Measurements from ENCODE around the gene ANKRD6.

GRCh38 chr6:89495961-89496535 lies 63.1 kb downstream of the ANKRD6 start:
- no peak for TF ChIP-seq POLR2A (IDR thresholded peaks at IDR 0.05)
- TF ChIP-seq, protein P1, sequence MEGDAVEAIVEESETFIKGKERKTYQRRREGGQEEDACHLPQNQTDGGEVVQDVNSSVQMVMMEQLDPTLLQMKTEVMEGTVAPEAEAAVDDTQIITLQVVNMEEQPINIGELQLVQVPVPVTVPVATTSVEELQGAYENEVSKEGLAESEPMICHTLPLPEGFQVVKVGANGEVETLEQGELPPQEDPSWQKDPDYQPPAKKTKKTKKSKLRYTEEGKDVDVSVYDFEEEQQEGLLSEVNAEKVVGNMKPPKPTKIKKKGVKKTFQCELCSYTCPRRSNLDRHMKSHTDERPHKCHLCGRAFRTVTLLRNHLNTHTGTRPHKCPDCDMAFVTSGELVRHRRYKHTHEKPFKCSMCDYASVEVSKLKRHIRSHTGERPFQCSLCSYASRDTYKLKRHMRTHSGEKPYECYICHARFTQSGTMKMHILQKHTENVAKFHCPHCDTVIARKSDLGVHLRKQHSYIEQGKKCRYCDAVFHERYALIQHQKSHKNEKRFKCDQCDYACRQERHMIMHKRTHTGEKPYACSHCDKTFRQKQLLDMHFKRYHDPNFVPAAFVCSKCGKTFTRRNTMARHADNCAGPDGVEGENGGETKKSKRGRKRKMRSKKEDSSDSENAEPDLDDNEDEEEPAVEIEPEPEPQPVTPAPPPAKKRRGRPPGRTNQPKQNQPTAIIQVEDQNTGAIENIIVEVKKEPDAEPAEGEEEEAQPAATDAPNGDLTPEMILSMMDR (IDR thresholded peaks at IDR 0.05 in 4 of 5, conservative IDR thresholded peaks at IDR 0.05 in 1 of 5): no peak
